Lower leg skin (tissue), 3 donors: Measurements from ENCODE around the gene KIAA1671.

Experiments
- POLR2A ChIP-seq, 2 donors: fragments of 450-650 bp; IDR thresholded peaks; one replicate each; pipeline ENCODE4 v1.6.1; 2016 to 2017; ENCODE audit warnings: antibody characterized with exemption in 2 of 2, mild to moderate bottlenecking in 1 of 2, moderate library complexity in 1 of 2
- TF ChIP-seq, protein P1 (sequence below), 3 donors: fragments of 450-650 bp; IDR thresholded peaks; one replicate each; pipeline ENCODE4 v1.5.1; 2016; ENCODE audit warnings: antibody characterized with exemption in 3 of 3, mild to moderate bottlenecking in 3 of 3, moderate library complexity in 2 of 3

DNA sequence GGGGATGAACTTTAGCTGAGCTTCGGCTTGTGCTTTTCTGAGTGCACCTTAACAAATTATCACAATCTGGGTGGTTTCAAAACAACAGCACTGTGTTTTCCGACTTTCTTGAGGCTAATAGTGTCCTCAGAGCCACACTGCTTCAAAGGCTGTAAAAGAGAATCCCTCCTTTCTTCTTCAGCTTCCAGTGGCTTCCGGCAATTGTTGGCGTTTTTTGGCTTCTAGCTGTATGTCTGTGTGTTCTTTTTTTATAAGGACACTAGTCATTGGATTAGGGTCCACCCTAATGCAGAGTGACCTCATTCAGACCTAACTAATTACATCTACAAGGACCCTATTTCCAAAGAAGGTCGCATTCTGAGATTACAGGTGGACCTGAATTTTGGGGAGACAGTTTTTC lies 30.6 kb downstream of the KIAA1671 start:
- TF ChIP-seq, protein P1, sequence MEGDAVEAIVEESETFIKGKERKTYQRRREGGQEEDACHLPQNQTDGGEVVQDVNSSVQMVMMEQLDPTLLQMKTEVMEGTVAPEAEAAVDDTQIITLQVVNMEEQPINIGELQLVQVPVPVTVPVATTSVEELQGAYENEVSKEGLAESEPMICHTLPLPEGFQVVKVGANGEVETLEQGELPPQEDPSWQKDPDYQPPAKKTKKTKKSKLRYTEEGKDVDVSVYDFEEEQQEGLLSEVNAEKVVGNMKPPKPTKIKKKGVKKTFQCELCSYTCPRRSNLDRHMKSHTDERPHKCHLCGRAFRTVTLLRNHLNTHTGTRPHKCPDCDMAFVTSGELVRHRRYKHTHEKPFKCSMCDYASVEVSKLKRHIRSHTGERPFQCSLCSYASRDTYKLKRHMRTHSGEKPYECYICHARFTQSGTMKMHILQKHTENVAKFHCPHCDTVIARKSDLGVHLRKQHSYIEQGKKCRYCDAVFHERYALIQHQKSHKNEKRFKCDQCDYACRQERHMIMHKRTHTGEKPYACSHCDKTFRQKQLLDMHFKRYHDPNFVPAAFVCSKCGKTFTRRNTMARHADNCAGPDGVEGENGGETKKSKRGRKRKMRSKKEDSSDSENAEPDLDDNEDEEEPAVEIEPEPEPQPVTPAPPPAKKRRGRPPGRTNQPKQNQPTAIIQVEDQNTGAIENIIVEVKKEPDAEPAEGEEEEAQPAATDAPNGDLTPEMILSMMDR (IDR thresholded peaks at IDR 0.05): no peak
- no peak for TF ChIP-seq POLR2A (IDR thresholded peaks at IDR 0.05)
